MM.1S (cell line): ENCODE measurements around the gene UHRF1.
"Not testable (repeated sequence)": the region's sequence is repeated elsewhere in the genome, so short reads cannot be mapped to it uniquely, and the experiment has no call there.

Experiments
- DNase-seq: peaks from one replicate; pipeline ENCODE4 v3.0.0-alpha.2; 2015
- H2AFZ ChIP-seq: fragments of 300-600 bp; sonication (generic); 2 replicates; pipeline ENCODE4 v1.6.0; 2016; ENCODE audit warnings: antibody characterized with exemption, low read length
- H3F3A ChIP-seq: fragments of 300-600 bp; sonication (generic); 2 replicates; pipeline ENCODE4 v1.6.1; 2016; ENCODE audit warnings: mild to moderate bottlenecking, antibody characterized with exemption, low read length, moderate library complexity, mixed read lengths; ENCODE audit not compliant: insufficient read depth
- H3K27ac ChIP-seq: fragments of 300-600 bp; sonication (generic); 2 replicates; pipeline ENCODE4 v1.5.1; 2016; ENCODE audit warnings: mild to moderate bottlenecking, low read length
- H3K27me3 ChIP-seq: fragments of 300-600 bp; sonication (generic); replicated peaks from 2 replicates; pipeline ENCODE4 v1.6.0; 2016; ENCODE audit warnings: low read length; ENCODE audit not compliant: insufficient read depth
- H3K36me3 ChIP-seq: fragments of 300-600 bp; sonication (generic); replicated peaks from 2 replicates; pipeline ENCODE4 v1.6.1; 2016; ENCODE audit warnings: mild to moderate bottlenecking, low read length, mixed read lengths; ENCODE audit not compliant: insufficient read depth
- H3K4me1 ChIP-seq: fragments of 300-600 bp; sonication (generic); 2 replicates; pipeline ENCODE4 v1.6.1; 2016; ENCODE audit warnings: low read length, mixed read lengths
- H3K4me2 ChIP-seq: fragments of 300-600 bp; sonication (generic); 2 replicates; pipeline ENCODE4 v1.6.0; 2016; ENCODE audit warnings: low read depth, low read length
- H3K4me3 ChIP-seq: fragments of 300-600 bp; sonication (generic); 2 replicates; pipeline ENCODE4 v1.5.1; 2016; ENCODE audit warnings: low read length, mixed read lengths
- H3K79me2 ChIP-seq: fragments of 300-600 bp; sonication (generic); 2 replicates; pipeline ENCODE4 v1.6.1; 2016; ENCODE audit warnings: mixed run types, low read length, mixed read lengths
- H3K9ac ChIP-seq: fragments of 300-600 bp; sonication (generic); 2 replicates; pipeline ENCODE4 v1.6.1; 2016; ENCODE audit warnings: low read length, mixed read lengths
- H3K9me2 ChIP-seq: fragments of 300-600 bp; sonication (generic); replicated peaks from 2 replicates; pipeline ENCODE4 v1.6.1; 2016; ENCODE audit warnings: mild to moderate bottlenecking, low read length, mixed read lengths; ENCODE audit not compliant: insufficient read depth
- H3K9me3 ChIP-seq: fragments of 300-600 bp; sonication (generic); replicated peaks from 2 replicates; pipeline ENCODE4 v1.6.1; 2016; ENCODE audit warnings: mild to moderate bottlenecking, low read length, mixed read lengths; ENCODE audit not compliant: insufficient read depth
- H4K20me1 ChIP-seq: fragments of 300-600 bp; sonication (generic); 2 replicates; pipeline ENCODE4 v1.6.1; 2016; ENCODE audit warnings: mild to moderate bottlenecking, low read length, moderate library complexity, mixed read lengths; ENCODE audit not compliant: insufficient read depth
- EZH2 ChIP-seq: fragments of 300-600 bp; sonication (generic); optimal IDR thresholded peaks from 2 replicates; pipeline ENCODE3; 2017; ENCODE audit warnings: low read depth, mild to moderate bottlenecking, antibody characterized with exemption, low read length, mixed read lengths
- EZH2phosphoT487 ChIP-seq: fragments of 300-600 bp; sonication (generic); IDR thresholded peaks from 2 replicates; pipeline ENCODE4 v1.6.1; 2018; ENCODE audit warnings: antibody characterized with exemption, low read length
- TF ChIP-seq, protein P1 (sequence below): fragments of 300-600 bp; sonication (generic); IDR thresholded peaks from 2 replicates; pipeline ENCODE4 v1.5.1; 2016; ENCODE audit warnings: antibody characterized with exemption, low read length, mixed read lengths

The UHRF1 gene

DNA sequence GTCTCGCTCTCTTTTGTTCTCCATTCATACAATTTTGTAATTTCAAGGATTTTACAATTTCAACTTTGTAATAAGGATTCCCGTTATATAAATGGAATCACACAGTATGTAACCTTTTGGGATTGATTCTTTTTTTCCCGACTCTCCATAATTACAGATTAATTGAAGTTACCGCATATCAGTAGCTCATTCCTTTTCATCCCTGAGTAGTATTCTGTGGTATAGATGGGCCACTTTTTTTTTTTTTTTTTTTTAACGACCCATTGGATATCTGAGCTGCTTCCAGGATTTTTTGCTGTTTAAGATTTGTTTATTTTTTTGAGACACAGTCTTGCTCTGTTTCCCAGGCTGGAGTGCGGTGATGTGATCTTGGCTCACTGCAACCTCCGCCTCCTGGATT, 27.8 kb downstream of the UHRF1 start:
- H3K9ac ChIP-seq, result no peak overlapping the region
- no peak overlapping the region for H3K4me2 ChIP-seq
- H3K36me3 ChIP-seq, result peaks cover 13% of the 10 kb centered on the region; the same call in 1 of the 2 replicates
- peaks cover 60% of the 10 kb centered on the region for H3K79me2 ChIP-seq
- no peak overlapping the region for H2AFZ ChIP-seq
- H3K9me2 ChIP-seq, result no peaks in the 10 kb centered on the region
- TF ChIP-seq EZH2phosphoT487, result no peak
- TF ChIP-seq, protein P1, sequence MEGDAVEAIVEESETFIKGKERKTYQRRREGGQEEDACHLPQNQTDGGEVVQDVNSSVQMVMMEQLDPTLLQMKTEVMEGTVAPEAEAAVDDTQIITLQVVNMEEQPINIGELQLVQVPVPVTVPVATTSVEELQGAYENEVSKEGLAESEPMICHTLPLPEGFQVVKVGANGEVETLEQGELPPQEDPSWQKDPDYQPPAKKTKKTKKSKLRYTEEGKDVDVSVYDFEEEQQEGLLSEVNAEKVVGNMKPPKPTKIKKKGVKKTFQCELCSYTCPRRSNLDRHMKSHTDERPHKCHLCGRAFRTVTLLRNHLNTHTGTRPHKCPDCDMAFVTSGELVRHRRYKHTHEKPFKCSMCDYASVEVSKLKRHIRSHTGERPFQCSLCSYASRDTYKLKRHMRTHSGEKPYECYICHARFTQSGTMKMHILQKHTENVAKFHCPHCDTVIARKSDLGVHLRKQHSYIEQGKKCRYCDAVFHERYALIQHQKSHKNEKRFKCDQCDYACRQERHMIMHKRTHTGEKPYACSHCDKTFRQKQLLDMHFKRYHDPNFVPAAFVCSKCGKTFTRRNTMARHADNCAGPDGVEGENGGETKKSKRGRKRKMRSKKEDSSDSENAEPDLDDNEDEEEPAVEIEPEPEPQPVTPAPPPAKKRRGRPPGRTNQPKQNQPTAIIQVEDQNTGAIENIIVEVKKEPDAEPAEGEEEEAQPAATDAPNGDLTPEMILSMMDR, result no peak
- TF ChIP-seq EZH2, result no peak
- no peaks in the 10 kb centered on the region for H3K4me1 ChIP-seq
- H3K27ac ChIP-seq, result no peak overlapping the region
- H3F3A ChIP-seq, result 0 out of 2 replicates have a peak, but pooled peaks cover 5% of the 10 kb centered on the region
- H4K20me1 ChIP-seq, result peaks cover 4% of the 10 kb centered on the region
- no peaks in the 10 kb centered on the region for H3K27me3 ChIP-seq
- DNase-seq, result no peak
- no peak overlapping the region for H3K4me3 ChIP-seq
- H3K9me3 ChIP-seq, result no peaks in the 10 kb centered on the region

DNA sequence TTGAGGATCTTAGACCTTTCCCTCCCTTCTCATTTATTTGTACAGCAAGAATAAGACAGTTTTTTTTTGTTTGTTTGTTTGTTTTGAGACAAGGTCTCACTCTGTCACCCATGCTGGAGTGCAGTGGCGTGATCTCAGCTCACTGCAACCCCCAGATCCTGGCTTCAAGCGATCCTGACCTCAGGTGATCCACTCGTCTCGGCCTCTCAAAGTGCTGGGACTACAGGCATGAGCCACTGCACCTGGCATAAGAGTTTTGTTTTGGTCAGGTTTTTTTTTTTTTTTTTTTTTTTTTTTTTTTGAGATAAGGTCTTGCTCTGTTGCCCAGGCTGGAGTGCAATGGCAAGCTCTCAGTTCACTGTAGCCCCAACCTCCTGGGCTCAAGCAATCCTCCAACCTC, 29.2 kb downstream of the UHRF1 start:
- not testable (repeated sequence) for H3K9ac ChIP-seq, H3K9me2 ChIP-seq, H3K27me3 ChIP-seq, H3K27ac ChIP-seq, H3K9me3 ChIP-seq, H3K4me2 ChIP-seq, H3F3A ChIP-seq, H3K4me3 ChIP-seq, DNase-seq, H4K20me1 ChIP-seq, H2AFZ ChIP-seq, H3K4me1 ChIP-seq
- H3K79me2 ChIP-seq, result peaks cover 55% of the 10 kb centered on the region
- peaks cover 13% of the 10 kb centered on the region; the same call in 1 of the 2 replicates for H3K36me3 ChIP-seq

DNA sequence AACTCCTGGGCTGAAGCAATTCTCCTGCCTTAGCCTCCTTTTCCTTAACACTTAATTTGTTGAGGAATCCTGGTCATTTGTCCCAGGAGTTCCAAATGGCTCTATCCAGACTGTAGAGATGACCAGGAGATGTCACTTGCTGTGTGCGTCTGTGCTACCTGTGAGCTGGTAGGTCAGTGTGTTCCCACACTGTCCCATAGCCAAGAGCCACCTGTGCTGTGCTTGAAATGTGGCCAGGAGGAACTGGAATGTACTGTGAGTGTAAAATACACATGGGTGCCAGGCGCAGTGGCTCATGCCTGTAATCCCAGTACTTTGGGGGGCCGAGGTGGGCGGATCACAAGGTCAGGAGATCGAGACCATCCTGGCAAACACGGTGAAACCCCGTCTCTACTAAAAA, 30.2 kb downstream of the UHRF1 start:
- Histone ChIP-seq H3K27ac (no peak overlapping the region), H2AFZ (no peak overlapping the region), H3K36me3 (peaks cover 15% of the 10 kb centered on the region), H3K27me3 (no peaks in the 10 kb centered on the region), H3F3A (0 out of 2 replicates have a peak, but pooled peaks cover 5% of the 10 kb centered on the region), H3K4me2 (no peak overlapping the region), H4K20me1 (peaks cover 2% of the 10 kb centered on the region), H3K79me2 (peaks cover 53% of the 10 kb centered on the region), H3K9ac (no peak overlapping the region), H3K4me3 (no peak overlapping the region), H3K9me3 (no peaks in the 10 kb centered on the region), H3K4me1 (no peaks in the 10 kb centered on the region), H3K9me2 (no peaks in the 10 kb centered on the region)
- no peak for DNase-seq
- no peak for TF ChIP-seq EZH2phosphoT487
- no peak for TF ChIP-seq EZH2

DNA sequence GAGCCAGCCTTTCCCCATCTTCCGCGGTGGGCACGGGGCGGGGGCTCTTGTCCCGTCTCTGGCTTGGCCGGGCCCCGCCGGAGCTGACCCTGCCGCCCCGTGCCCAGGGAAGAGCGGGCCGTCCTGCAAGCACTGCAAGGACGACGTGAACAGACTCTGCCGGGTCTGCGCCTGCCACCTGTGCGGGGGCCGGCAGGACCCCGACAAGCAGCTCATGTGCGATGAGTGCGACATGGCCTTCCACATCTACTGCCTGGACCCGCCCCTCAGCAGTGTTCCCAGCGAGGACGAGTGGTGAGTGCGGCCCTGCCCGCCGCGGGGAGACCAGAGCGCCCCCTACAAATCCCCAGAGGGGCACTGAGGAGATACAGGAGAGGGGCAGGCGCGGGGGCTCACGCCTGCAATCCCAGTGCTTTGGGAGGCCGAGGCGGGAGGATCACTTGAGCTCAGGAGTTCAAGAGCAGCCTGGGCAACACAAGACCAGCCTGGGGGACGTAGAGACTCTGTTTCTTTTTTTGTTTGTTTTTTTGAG, 32.4 kb downstream of the UHRF1 start:
- not testable (repeated sequence) for H3K4me1 ChIP-seq, H4K20me1 ChIP-seq, H3F3A ChIP-seq, H3K9me3 ChIP-seq, H2AFZ ChIP-seq, H3K4me2 ChIP-seq, H3K9me2 ChIP-seq, H3K27me3 ChIP-seq, H3K27ac ChIP-seq, DNase-seq, H3K9ac ChIP-seq, H3K4me3 ChIP-seq
- Histone ChIP-seq H3K79me2 (peaks cover 43% of the 10 kb centered on the region), H3K36me3 (peaks cover 13% of the 10 kb centered on the region)

DNA sequence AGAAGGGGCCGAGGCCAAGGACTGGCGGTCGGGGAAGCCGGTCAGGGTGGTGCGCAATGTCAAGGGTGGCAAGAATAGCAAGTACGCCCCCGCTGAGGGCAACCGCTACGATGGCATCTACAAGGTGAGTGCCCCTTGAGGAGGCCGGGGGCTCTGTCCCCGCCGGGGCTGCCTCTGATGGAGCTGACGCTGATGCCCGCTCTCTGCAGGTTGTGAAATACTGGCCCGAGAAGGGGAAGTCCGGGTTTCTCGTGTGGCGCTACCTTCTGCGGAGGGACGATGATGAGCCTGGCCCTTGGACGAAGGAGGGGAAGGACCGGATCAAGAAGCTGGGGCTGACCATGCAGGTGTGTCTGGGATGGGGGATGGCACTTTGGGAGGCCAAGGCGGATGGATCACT, 41.3 kb downstream of the UHRF1 start:
- not testable (repeated sequence) for H3K27me3 ChIP-seq, H3K4me3 ChIP-seq, H3K4me2 ChIP-seq, H3K79me2 ChIP-seq, DNase-seq, H2AFZ ChIP-seq, H3K9me3 ChIP-seq, H3K27ac ChIP-seq, H3K9me2 ChIP-seq, H4K20me1 ChIP-seq, H3F3A ChIP-seq, H3K36me3 ChIP-seq, H3K4me1 ChIP-seq, H3K9ac ChIP-seq
